Endothelial cell of umbilical vein (primary cell): Measurements from ENCODE around the gene TFAP2E. TPM values are rescaled to one million over a fixed set of nuclear protein-coding genes. Genes with fewer than 3 reads are reported as not detected.

Experiments used
- BruUV-seq: library from RNA; stranded (reverse); fragments of 400-500 nt; replicated peaks from 2 replicates; lab custom pipeline; 2021; lab: Mats Ljungman, UMichigan
- CTCF ChIA-PET: fragments of 300-600, 350-600 bp; sonication (Branson Sonifier 250); formaldehyde crosslinking; loops from one replicate; lab custom pipeline; 2021; ENCODE audit warnings: antibody characterized with exemption, inconsistent platforms; lab: Charles Lee
- POLR2A ChIA-PET: fragments of 300-600, 350-600 bp; sonication (Branson Sonifier 250); formaldehyde crosslinking; loops from one replicate; lab custom pipeline; 2021; ENCODE audit warnings: antibody characterized with exemption, inconsistent platforms; lab: Charles Lee
- DNase-seq: peaks from one replicate; pipeline ENCODE4 v3.0.0-alpha.2; 2011; ENCODE audit warnings: low read depth, low spot score
- FAIRE-seq: peaks from 2 replicates; lab custom pipeline; 2011; peaks lifted over from hg19 to GRCh38; lab: Jason Lieb, UNC
- H2AFZ ChIP-seq: 2 replicates; pipeline ENCODE4 v1.6.0; 2012; ENCODE audit warnings: low read depth, low read length, control low read depth, inconsistent platforms
- H3K27ac ChIP-seq: 2 replicates; pipeline ENCODE4 v1.5.1; 2011; ENCODE audit warnings: low read depth, mild to moderate bottlenecking, control low read depth, low read length, moderate library complexity; ENCODE audit not compliant: insufficient read depth
- H3K27me3 ChIP-seq, 2 experiments: 2 replicates each; pipeline versions ENCODE4 v1.6.0 to v1.6.1; 2011; ENCODE audit warnings: low read length in 2 of 2, mixed read lengths in 1 of 2; ENCODE audit not compliant: control insufficient read depth in 2 of 2, insufficient read depth in 2 of 2
- H3K36me3 ChIP-seq, 2 experiments: 2 replicates in 1 of 2; 3 replicates in 1 of 2; pipeline ENCODE4 v1.5.1; 2011; ENCODE audit warnings: low read length in 2 of 2, mild to moderate bottlenecking in 1 of 2, moderate library complexity in 1 of 2; ENCODE audit not compliant: control insufficient read depth in 2 of 2, insufficient read depth in 2 of 2; ENCODE audit errors: extremely low read depth in 1 of 2
- H3K4me1 ChIP-seq: 3 replicates; pipeline ENCODE4 v1.5.1; 2011; ENCODE audit warnings: mild to moderate bottlenecking, low read length; ENCODE audit not compliant: control insufficient read depth, insufficient read depth; ENCODE audit errors: extremely low read depth
- H3K4me2 ChIP-seq: 2 replicates; pipeline ENCODE4 v1.6.1; 2011; ENCODE audit warnings: low read length, control low read depth, mixed read lengths; ENCODE audit not compliant: insufficient read depth
- H3K4me3 ChIP-seq, 3 experiments: fragments of 200-600 bp in 1 of 3; sonication (generic), shearing (Covaris generic) in 1 of 3; replicated peaks in 1 of 3; 2 replicates each; pipeline ENCODE4 v1.5.1; 2011 to 2016; ENCODE audit warnings: control low read depth in 3 of 3, low read length in 3 of 3, mild to moderate bottlenecking in 2 of 3, inconsistent platforms in 1 of 3, low read depth in 1 of 3, moderate library complexity in 1 of 3; ENCODE audit not compliant: insufficient read depth in 1 of 3
- H3K79me2 ChIP-seq: 2 replicates; pipeline ENCODE4 v1.6.0; 2012; ENCODE audit warnings: low read length, inconsistent platforms; ENCODE audit not compliant: control insufficient read depth, insufficient read depth
- H3K9ac ChIP-seq: replicated peaks from 2 replicates; pipeline ENCODE3; 2011; ENCODE audit warnings: low read length, control low read depth; ENCODE audit not compliant: insufficient read depth; ENCODE audit errors: extremely low read depth
- H3K9me1 ChIP-seq: replicated peaks from 3 replicates; pipeline ENCODE4 v1.6.0; 2011; ENCODE audit warnings: mild to moderate bottlenecking, low read length; ENCODE audit not compliant: control insufficient read depth, insufficient read depth; ENCODE audit errors: extremely low read depth
- H3K9me3 ChIP-seq: replicated peaks from 2 replicates; pipeline ENCODE4 v1.5.1; 2012; ENCODE audit warnings: low read length, inconsistent platforms; ENCODE audit not compliant: control insufficient read depth, insufficient read depth
- H4K20me1 ChIP-seq: replicated peaks from 2 replicates; pipeline ENCODE3; 2011; ENCODE audit warnings: mild to moderate bottlenecking, low read length; ENCODE audit not compliant: control insufficient read depth, insufficient read depth; ENCODE audit errors: extremely low read depth
- CTCF ChIP-seq, 2 donors: IDR thresholded peaks; 1 replicate in 1 of 2; 2 replicates in 1 of 2; pipeline ENCODE4 v1.5.1; 2011; ENCODE audit warnings: low read length in 2 of 2, mild to moderate bottlenecking in 2 of 2, moderate library complexity in 2 of 2, control low read depth in 1 of 2, inconsistent platforms in 1 of 2, low read depth in 1 of 2; ENCODE audit not compliant: insufficient read depth in 1 of 2; ENCODE audit errors: extremely low read depth in 1 of 2
- EZH2 ChIP-seq: IDR thresholded peaks from 2 replicates; pipeline ENCODE4 v1.6.1; 2012; ENCODE audit warnings: borderline replicate concordance, low read depth, mild to moderate bottlenecking, moderate library complexity, low read length, inconsistent platforms; ENCODE audit not compliant: severe bottlenecking
- FOS ChIP-seq: IDR thresholded peaks from 2 replicates; pipeline ENCODE4 v1.6.1; 2011; ENCODE audit warnings: mild to moderate bottlenecking, low read length, moderate library complexity, borderline replicate concordance; ENCODE audit not compliant: insufficient read depth
- JUN ChIP-seq: IDR thresholded peaks from 2 replicates; pipeline ENCODE4 v1.6.1; 2011; ENCODE audit warnings: borderline replicate concordance, low read depth; ENCODE audit not compliant: insufficient read length, insufficient read depth
- MAX ChIP-seq: IDR thresholded peaks from 2 replicates; pipeline ENCODE4 v1.6.1; 2011; ENCODE audit not compliant: insufficient read depth, insufficient read length
- MYC ChIP-seq: IDR thresholded peaks from one replicate; pipeline ENCODE4 v1.6.1; 2011; ENCODE audit warnings: mild to moderate bottlenecking, low read depth, low read length
- POLR2A ChIP-seq: IDR thresholded peaks from 2 replicates; pipeline ENCODE4 v1.6.1; 2012; ENCODE audit warnings: low read depth, mild to moderate bottlenecking, control low read depth, low read length
- dilution Hi-C: fragments of 300-500 bp; cut with MboI; formaldehyde crosslinking; loops from one replicate; pipeline ENCODE4 v1.15.0; 2019; ENCODE audit warnings: low sequenced_read_pairs; ENCODE audit not compliant: extremely low pct_ligation_motif_present
- intact Hi-C: fragments of 100-400 bp; cut with micrococcal nuclease; formaldehyde crosslinking; loops from one replicate; pipeline ENCODE4 v1.10.0; 2022
- polyA plus RNA-seq, 4 experiments: library from polyadenylated mRNA; depleted of rRNA in 3 of 4; stranded (reverse) in 3 of 4; unstranded in 1 of 4; fragments of >200 nt; gene quantifications; 2 replicates each; pipeline versions ENCODE4 v1.2.1 to v1.2.3, GENCODE V29; 2011 to 2012; ENCODE audit warnings: missing spikeins in 1 of 4
- total RNA-seq: library from RNA; stranded (reverse); gene quantifications from 2 replicates; pipeline ENCODE4 v1.2.3, GENCODE V29; 2021

TFAP2E gene
- total and polyA plus RNA-seq, 2 donors (not counting 3 experiments of a cell fraction or from before 2014, with no cell fraction given) = 0.06 TPM; not detected in 1

GRCh38 chr1:35532497-35533223 lies 40.5 kb upstream of the TFAP2E start:
- dilution Hi-C loops (no loop called here), intact Hi-C loops (no loop called here)
- H3K27me3 ChIP-seq = no peaks in the 10 kb centered on the region
- POLR2A ChIA-PET = no interaction called here
- no peak overlapping the region for H3K4me3 ChIP-seq
- no peak for TF ChIP-seq EZH2
- TF ChIP-seq FOS = no peak
- no peak for TF ChIP-seq POLR2A
- H3K36me3 ChIP-seq = peaks cover 0 to 5% of the 10 kb centered on the region in 2 experiments
- FAIRE-seq (no peak), DNase-seq (peak; percentile 12)
- no peaks in the 10 kb centered on the region for H3K9me3 ChIP-seq
- no peak overlapping the region for H3K4me2 ChIP-seq
- no peak overlapping the region for H3K27ac ChIP-seq
- H3K9ac ChIP-seq = no peak overlapping the region
- BruUV-seq = no TSS peak
- CTCF ChIA-PET = interaction anchor here (1.3 kb wide), 1 partner anchor 17 kb away, joined by 3 read pairs; no protein-coding TSS in a partner anchor
- peaks cover 3% of the 10 kb centered on the region for H4K20me1 ChIP-seq
- no peaks in the 10 kb centered on the region for H3K4me1 ChIP-seq
- no peaks in the 10 kb centered on the region for H3K9me1 ChIP-seq
- H3K79me2 ChIP-seq = no peaks in the 10 kb centered on the region
- no peak overlapping the region for H2AFZ ChIP-seq

- Histone ChIP-seq H4K20me1 (peaks cover 3% of the 10 kb centered on the region), H3K9me1 (no peaks in the 10 kb centered on the region), H3K27ac (no peak overlapping the region), H3K4me2 (no peak overlapping the region), H3K4me3 (no peak overlapping the region), H3K36me3 (peaks cover 0 to 5% of the 10 kb centered on the region in 2 experiments), H3K27me3 (no peaks in the 10 kb centered on the region), H2AFZ (no peak overlapping the region), H3K4me1 (no peaks in the 10 kb centered on the region), H3K9me3 (no peaks in the 10 kb centered on the region), H3K9ac (no peak overlapping the region), H3K79me2 (no peaks in the 10 kb centered on the region)
- ChIA-PET POLR2A (no interaction called here), CTCF (interaction anchor here (0.6 to 1.3 kb wide), 2 partner anchors 18 to 470 kb away, joined by 3 to 5 read pairs; no protein-coding TSS in a partner anchor)
- dilution Hi-C loops (no loop called here), intact Hi-C loops (no loop called here)
- FAIRE-seq (no peak), DNase-seq (no peak)
- BruUV-seq = no TSS peak
- no peak for TF ChIP-seq CTCF (IDR thresholded peaks at IDR 0.05; ENCODE audit: extremely low read depth in 1 of 2, insufficient read depth in 1 of 2, low read depth in 1 of 2, low read length in 2 of 2)
- no peak for TF ChIP-seq MAX
- TF ChIP-seq MYC = no peak
- no peak for TF ChIP-seq EZH2
- no peak for TF ChIP-seq POLR2A
- TF ChIP-seq JUN = no peak
- no peak for TF ChIP-seq FOS
Observed at GRCh38 chr1:35533586-35533985, 39.5 kb upstream of the TFAP2E start.
